GM12878 (cell line): Measurements from ENCODE around the gene ATP2C2. TPM values are rescaled to one million over a fixed set of nuclear protein-coding genes. Genes with fewer than 3 reads are reported as not detected.

Source experiments
- BHLHE40 ChIP-seq, 2 experiments: fragments of 450-650 bp in 1 of 2; IDR thresholded peaks; 2 replicates each; pipeline ENCODE4 v1.6.1; 2011 to 2017; ENCODE audit warnings: low read depth in 2 of 2, borderline replicate concordance in 1 of 2, improper control_type of control experiment in 1 of 2, low read length in 1 of 2, mild to moderate bottlenecking in 1 of 2
- IKZF2 ChIP-seq, 2 experiments: fragments of 450-650 bp; IDR thresholded peaks; 2 replicates each; pipeline ENCODE4 v1.6.1; 2017; ENCODE audit warnings: mild to moderate bottlenecking in 2 of 2, moderate library complexity in 2 of 2
- RAD51 ChIP-seq: fragments of 450-650 bp; IDR thresholded peaks from 2 replicates; pipeline ENCODE4 v1.6.1; 2016; ENCODE audit warnings: moderate library complexity, mild to moderate bottlenecking, inconsistent platforms
- RUNX3 ChIP-seq: IDR thresholded peaks from 2 replicates; pipeline ENCODE4 v1.6.1; 2012; ENCODE audit warnings: low read length, inconsistent platforms
- STAT1 ChIP-seq: fragments of 450-650 bp; conservative IDR thresholded peaks from 2 replicates; pipeline ENCODE4 v1.6.1; 2014; ENCODE audit warnings: antibody characterized with exemption, mild to moderate bottlenecking
- ZNF274 ChIP-seq: IDR thresholded peaks from one replicate; pipeline ENCODE4 v1.8.0; 2011; ENCODE audit not compliant: insufficient read length, insufficient read depth
- polyA plus RNA-seq, 11 experiments: library from polyadenylated mRNA; depleted of rRNA in 4 of 11; unstranded in 6 of 11; stranded (reverse) in 5 of 11; fragments of >200 nt; fragmentation: Nextera tagmentation in 4 of 11; fragmentation: Illumina TruSeq in 1 of 11; extraction: Ambion mirVana in 4 of 11; extraction: Trizol in 1 of 11; gene quantifications; 1 replicate in 1 of 11; 2 replicates in 10 of 11; pipeline versions ENCODE4 v1.2.1 to v1.2.3, GENCODE V29; 2011 to 2016; ENCODE audit warnings: inconsistent platforms in 2 of 11, missing spikeins in 2 of 11, low read depth in 1 of 11
- total RNA-seq, 4 experiments: library from RNA; depleted of rRNA in 3 of 4; stranded (reverse); fragments of >200 nt in 3 of 4; fragmentation: Illumina TruSeq in 1 of 4; extraction: Trizol in 1 of 4; gene quantifications; 2 replicates each; pipeline versions ENCODE4 v1.2.1 to v1.2.3, GENCODE V29; 2013 to 2021
- TF ChIP-seq, protein P1 (sequence below): fragments of 450-650 bp; IDR thresholded peaks from 2 replicates; pipeline ENCODE4 v1.6.1; 2017; ENCODE audit warnings: mild to moderate bottlenecking
- TF ChIP-seq, protein P2 (sequence below): IDR thresholded peaks from 2 replicates; pipeline ENCODE4 v1.6.1; 2012; ENCODE audit warnings: improper control_type of control experiment, low read depth, low read length; ENCODE audit not compliant: insufficient replicate concordance

ATP2C2 gene
- total and polyA plus RNA-seq, 10 of the 15 experiments (the other 5 are each of a cell fraction or from before 2014, with no cell fraction given), result 0.05 to 0.19 TPM; not detected in 8

DNA sequence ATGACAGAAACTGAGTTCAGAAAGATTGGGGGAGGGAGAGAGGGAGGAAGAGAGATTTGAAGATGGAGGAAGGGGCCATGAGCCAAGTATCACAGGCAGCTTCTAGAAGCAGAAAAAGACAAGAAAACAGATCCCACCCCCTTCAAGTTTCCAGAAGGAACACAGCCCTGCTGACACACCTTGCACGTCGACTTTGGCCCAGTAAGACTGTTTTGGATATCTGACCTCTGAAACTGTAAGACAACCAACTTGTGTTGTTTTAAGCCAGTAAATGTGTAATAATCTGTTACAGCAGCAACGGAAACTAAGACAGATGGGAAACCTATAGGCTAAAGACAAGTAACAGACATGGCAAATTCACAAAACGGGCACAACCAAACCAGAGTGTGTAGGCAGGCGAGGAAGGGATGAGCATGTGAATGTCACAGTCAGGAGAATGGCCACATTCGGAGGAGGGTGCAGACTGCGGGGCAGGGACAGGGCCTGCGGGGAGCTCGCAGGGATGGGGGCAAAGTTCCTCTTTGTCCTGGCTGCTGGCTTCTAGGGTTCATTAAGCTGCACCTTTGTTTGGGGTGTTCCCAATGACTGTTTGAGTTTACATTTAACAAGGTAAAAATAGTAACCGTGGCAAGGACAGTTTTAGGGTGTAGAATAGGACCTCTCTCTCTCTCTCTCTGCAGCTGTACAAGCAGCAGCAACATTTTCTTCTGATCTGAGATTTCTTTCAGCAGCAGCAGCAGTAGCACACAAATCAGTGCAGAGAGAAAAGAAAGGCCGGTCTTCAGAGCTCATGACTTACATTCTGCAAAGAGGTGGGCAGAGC is 18.3 kb upstream of the ATP2C2 start (continued):
- TF ChIP-seq, protein P1, sequence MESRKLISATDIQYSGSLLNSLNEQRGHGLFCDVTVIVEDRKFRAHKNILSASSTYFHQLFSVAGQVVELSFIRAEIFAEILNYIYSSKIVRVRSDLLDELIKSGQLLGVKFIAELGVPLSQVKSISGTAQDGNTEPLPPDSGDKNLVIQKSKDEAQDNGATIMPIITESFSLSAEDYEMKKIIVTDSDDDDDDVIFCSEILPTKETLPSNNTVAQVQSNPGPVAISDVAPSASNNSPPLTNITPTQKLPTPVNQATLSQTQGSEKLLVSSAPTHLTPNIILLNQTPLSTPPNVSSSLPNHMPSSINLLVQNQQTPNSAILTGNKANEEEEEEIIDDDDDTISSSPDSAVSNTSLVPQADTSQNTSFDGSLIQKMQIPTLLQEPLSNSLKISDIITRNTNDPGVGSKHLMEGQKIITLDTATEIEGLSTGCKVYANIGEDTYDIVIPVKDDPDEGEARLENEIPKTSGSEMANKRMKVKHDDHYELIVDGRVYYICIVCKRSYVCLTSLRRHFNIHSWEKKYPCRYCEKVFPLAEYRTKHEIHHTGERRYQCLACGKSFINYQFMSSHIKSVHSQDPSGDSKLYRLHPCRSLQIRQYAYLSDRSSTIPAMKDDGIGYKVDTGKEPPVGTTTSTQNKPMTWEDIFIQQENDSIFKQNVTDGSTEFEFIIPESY, result no peak
- no peak for TF ChIP-seq ZNF274
- TF ChIP-seq BHLHE40 (IDR thresholded peaks at IDR 0.05; ENCODE audit: borderline replicate concordance in 1 of 2, low read depth in 2 of 2, low read length in 1 of 2), result no peak
- no peak for TF ChIP-seq RUNX3
- TF ChIP-seq, protein P2, sequence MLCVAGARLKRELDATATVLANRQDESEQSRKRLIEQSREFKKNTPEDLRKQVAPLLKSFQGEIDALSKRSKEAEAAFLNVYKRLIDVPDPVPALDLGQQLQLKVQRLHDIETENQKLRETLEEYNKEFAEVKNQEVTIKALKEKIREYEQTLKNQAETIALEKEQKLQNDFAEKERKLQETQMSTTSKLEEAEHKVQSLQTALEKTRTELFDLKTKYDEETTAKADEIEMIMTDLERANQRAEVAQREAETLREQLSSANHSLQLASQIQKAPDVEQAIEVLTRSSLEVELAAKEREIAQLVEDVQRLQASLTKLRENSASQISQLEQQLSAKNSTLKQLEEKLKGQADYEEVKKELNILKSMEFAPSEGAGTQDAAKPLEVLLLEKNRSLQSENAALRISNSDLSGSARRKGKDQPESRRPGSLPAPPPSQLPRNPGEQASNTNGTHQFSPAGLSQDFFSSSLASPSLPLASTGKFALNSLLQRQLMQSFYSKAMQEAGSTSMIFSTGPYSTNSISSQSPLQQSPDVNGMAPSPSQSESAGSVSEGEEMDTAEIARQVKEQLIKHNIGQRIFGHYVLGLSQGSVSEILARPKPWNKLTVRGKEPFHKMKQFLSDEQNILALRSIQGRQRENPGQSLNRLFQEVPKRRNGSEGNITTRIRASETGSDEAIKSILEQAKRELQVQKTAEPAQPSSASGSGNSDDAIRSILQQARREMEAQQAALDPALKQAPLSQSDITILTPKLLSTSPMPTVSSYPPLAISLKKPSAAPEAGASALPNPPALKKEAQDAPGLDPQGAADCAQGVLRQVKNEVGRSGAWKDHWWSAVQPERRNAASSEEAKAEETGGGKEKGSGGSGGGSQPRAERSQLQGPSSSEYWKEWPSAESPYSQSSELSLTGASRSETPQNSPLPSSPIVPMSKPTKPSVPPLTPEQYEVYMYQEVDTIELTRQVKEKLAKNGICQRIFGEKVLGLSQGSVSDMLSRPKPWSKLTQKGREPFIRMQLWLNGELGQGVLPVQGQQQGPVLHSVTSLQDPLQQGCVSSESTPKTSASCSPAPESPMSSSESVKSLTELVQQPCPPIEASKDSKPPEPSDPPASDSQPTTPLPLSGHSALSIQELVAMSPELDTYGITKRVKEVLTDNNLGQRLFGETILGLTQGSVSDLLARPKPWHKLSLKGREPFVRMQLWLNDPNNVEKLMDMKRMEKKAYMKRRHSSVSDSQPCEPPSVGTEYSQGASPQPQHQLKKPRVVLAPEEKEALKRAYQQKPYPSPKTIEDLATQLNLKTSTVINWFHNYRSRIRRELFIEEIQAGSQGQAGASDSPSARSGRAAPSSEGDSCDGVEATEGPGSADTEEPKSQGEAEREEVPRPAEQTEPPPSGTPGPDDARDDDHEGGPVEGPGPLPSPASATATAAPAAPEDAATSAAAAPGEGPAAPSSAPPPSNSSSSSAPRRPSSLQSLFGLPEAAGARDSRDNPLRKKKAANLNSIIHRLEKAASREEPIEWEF, result no peak
- no peak for TF ChIP-seq RAD51
- TF ChIP-seq STAT1, result no peak
- no peak for TF ChIP-seq IKZF2 (IDR thresholded peaks at IDR 0.05)
